Amniotic epithelial cell (primary cell): Measurements from ENCODE around the gene PRR5L.
"Not testable (repeated sequence)": the region's sequence is repeated elsewhere in the genome, so short reads cannot be mapped to it uniquely, and the experiment has no call there.

Experiments
- DNase-seq: peaks from one replicate; pipeline ENCODE4 v3.0.0-alpha.2; 2010; ENCODE audit warnings: low read depth

Gene PRR5L

GRCh38 chr11:36280531-36280930 is 15.6 kb upstream of the PRR5L start:
- no peak for DNase-seq

DNA sequence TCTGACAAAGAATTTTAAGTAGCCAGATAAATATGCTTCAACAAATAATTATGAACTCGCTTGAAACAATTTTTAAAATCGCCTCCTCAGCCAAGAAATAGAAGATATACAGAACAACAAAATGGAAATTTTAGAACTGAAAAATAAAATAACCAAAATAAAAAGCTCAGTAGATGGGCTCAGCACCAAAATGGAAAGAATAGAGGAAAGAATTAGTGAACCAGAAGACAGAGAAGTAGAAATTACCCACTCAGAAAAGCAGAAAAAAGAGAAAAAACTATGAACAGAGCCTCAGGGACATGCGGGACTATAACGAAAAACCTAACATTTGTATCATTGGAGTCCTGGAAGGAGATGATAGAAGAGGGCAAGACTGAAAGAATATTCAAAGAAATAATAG is 14.2 kb upstream of the PRR5L start:
- no peak for DNase-seq

DNA sequence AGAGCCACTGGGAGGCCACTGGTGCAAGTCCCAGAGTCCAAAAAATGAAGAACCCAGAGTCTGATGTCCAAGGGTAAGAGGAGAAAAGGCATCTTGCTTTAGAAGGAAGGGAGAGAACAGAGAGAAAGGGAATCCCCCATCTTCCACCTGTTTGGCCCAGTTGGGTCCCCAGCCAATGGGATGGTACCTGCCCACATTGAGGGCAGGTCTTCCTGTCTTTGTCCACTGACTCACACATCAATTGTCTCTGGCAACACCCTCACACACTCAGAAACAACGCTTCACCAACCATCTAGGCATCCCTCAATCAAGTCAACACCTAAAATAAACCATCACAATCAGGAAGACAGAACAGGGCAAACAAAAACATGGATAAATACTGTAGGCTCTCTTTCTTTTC is 13.2 kb upstream of the PRR5L start:
- DNase-seq: no peak

DNA sequence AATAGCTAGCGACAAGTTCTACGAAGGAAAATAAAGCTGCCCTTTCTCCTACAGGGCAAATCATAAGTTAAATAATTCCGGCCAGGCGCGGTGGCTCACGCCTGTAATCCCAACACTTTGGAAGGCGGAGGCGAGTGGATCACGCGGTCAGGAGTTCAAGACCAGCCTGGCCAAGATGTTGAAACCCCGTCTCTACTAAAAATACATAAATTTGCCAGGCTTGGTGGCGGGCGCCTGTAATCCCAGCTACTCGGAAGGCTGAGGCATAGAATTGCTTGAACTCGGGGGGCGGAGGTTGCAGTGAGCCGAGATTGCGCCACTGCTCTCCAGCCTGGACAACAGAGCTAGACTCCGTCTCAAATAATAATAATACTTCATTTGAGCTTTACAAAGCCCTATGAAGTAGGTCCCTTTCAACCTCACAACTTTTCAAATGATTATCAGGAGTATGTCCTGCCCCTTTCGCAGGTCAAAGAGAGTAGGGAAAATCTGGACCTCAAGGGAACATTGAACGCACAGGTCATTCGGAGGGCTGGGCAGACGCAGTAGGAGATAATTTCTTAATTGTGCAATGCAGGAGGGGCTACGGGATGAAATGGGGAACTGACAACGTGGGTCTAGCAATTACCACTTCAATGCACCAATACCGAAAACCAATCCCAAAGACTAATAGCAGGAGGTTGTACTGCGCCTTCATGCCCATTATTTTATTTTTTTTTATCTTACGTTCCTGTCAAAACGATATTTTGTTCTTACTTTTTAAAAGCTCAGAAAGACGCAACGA is 7.5 kb upstream of the PRR5L start:
- peak; percentile 26 for DNase-seq

GRCh38 chr11:36289226-36289852 is 6.7 kb upstream of the PRR5L start, which contains the start of gene COMMD9:
TSS of gene COMMD9 (minus strand) at chr11:36289424. CDS start at chr11:36289412, 12 bp downstream.
- DNase-seq: peak; percentile 93

- DNase-seq: peak; percentile 52
Observed at GRCh38 chr11:36292311-36292722, 3.8 kb upstream of the PRR5L start.

DNA sequence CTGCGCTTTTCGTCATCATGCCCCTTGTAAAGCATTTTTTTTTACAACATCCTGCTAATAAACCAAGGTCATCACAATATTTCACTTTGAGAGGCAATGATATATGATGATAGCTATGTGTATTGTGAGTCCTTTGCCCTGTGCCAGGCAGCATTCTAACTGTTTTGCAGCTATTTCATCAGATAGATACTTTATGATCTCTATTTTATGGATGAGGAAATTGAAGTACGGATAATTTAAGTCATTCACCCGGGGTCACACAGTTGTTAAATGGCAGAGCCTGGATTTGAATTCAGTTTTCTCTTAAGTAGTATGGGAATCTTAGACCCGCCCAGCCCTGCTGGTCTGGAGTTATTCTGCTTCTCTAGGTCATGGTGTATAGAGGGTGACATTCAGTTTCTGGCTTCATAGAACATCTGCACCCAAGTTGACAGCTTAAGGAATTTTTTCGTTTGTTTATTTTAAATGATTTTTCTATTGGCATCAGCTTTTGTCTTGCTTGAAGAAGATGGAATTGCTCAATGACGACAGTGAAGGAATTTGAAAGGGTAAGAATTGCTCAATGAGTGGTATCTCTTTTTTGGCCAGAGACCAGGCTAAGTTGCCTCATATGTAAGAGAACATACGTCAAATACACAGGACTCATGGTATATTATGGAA is 926 bp downstream of the PRR5L start:
- DNase-seq: peak; percentile 93

DNA sequence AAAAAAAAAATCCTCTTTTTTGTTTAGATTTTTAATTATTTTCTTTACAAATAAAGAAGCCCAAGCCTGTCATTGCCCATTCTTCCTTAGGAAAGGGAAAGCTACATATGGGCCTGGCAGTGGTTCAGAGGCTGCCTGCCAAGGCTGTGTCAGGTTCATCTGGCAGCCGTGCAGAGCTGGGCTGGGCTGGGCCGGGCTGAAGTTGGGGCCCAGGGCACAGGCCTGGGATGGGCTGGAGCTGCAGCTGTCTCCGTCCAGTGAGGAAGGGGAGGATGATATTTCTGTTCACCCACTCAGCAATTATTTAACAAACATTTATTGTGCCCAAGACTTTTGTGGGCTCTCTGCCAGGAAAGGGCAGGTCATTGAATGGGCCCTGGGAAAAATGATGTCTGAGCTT is 4.6 kb downstream of the PRR5L start:
- DNase-seq: no peak

DNA sequence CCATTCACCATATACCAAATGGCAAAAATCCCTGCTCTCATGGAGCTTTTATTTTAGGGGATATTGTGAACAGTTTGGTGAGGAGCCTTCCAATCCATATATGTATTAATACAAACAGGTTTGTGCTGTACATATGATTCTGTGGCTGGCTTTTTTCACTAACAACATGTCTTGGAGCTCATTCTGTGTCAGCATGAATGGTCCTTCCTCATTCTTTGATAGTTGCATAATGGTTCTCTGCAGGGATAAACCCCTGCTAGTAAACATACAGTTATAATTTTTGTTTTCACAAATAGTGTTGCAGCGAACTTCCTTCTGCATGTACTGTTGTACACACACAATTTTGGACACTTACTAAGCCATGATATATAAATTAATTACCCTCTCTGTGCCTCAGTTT is 8.3 kb downstream of the PRR5L start:
- peak; percentile 52 for DNase-seq

- DNase-seq: no peak
Observed at GRCh38 chr11:36305047-36305446, 9.0 kb downstream of the PRR5L start.

GRCh38 chr11:36306888-36307287 is 10.8 kb downstream of the PRR5L start:
- DNase-seq: peak; percentile 37

DNA sequence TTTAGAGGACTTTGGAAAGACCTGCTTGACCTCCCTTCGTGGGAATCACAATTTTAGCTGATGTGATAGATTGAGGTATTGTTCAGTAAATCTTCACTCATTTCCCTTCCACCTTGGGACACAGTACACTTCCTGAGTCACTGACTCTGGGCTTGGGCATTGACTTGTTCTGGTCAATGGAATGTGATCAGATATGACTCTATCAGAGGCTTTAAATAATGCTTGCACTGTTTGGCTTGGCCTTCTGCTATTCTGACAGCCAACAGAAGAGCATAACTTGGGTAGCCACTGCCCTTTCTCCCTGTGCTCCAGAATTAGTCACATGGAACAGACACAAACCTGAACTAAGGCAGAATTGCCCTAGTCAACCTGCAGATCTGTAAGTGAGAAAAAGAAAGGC is 12.5 kb downstream of the PRR5L start:
- DNase-seq: no peak

- DNase-seq: no peak
Observed at GRCh38 chr11:36309779-36310178, 13.7 kb downstream of the PRR5L start.

DNA sequence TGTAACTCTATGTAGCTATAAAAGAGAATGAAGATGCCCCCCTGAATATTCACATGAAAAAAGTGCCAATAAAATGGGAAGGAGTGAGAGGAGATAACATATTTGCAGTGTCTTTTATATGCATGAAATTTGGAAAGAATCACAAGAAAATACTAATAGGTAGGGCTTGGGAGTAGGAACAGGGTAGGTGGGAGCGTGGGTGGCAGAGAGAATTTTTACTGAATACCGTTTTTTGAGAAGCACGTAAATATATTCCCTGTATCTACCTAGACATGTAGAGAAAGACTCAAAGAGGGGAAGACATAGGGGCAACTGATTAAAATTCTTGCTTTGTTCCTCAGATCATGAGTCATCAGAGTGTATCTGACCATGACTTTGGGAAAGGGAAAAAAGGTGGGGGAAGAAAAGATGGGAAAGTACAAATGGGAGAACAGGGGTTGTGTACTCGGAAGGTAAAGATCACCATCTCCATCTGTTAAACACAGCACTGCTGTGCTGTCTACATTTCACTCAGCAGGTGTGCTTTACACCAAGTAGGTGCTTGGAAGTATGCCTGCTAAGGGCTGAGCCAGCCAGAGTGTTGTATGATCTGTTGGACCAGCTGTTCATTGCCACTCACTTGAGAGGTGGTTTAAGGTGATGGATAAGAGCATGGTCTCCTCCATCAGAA is 16.0 kb downstream of the PRR5L start:
- DNase-seq: no peak

- DNase-seq: peak; percentile 89
Observed at GRCh38 chr11:36312611-36313472, 16.8 kb downstream of the PRR5L start.

DNA sequence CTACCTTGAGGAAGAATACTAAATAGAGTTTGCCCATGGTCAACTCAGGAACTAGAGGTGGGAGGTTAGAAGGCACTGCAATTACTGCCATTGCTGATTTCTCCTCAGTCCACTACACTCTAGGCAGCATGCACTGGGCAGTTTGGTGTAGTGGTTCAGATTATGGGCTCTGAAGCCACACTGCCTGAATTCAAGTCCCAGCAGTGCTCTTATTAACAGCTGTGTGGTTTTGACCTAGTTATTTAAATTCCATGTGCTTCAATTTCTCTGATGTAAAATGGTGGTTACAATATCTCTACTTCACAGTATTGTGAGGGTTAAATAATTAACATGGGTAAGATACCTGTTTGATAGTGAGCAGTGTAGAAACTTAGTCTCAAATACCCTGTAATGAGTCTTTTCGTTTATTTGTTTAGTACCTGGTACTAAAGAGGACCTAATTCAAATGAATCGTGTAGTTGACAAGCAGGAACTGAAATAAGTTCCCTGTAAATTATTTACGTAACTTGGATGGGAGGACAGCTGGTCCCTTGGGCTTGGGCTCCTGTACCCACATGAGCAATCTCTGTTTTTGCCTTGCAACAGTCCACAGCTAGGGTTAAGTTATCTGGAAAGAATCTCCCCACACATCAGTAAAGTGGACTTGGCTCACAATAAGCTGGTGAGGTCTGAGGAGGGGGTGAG is 17.8 kb downstream of the PRR5L start:
- DNase-seq: no peak

DNA sequence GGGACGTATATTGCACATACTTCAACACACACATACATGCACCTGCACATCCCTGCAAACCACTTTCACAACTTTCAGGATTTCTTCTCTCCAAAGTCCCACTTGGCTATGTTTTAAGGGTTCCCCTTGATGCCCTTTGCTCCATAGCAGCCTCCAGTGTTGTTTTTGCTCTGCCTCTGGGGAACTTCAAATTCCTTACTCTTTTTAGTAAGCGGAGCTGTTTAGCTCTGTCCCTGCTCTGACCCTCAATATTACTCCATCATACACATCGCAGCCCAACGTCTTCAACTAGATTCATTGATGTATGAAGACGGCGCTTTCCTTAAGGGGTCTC is 18.3 kb downstream of the PRR5L start:
- no peak for DNase-seq

- no peak for DNase-seq
Observed at GRCh38 chr11:36316049-36316448, 20.0 kb downstream of the PRR5L start.

DNA sequence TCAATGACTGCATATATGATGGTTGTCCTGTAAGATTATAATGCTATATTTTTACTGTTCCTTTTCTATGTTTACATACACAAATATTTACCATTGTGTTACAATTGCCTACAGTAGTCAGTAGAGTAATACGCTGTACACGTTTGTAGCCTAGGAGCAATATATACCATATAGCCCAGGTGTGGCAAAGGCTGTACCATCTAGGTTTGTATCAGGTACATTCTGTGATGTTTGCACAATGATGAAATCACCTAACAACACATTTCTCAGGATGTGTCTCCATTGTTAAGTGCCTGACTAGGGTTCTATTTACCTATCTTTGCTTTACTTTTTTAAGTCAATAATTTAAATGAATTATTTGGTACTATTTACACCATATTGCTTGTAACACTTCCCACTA is 21.9 kb downstream of the PRR5L start:
- no peak for DNase-seq

GRCh38 chr11:36324956-36325355 is 28.9 kb downstream of the PRR5L start:
- DNase-seq: not testable (repeated sequence)

DNA sequence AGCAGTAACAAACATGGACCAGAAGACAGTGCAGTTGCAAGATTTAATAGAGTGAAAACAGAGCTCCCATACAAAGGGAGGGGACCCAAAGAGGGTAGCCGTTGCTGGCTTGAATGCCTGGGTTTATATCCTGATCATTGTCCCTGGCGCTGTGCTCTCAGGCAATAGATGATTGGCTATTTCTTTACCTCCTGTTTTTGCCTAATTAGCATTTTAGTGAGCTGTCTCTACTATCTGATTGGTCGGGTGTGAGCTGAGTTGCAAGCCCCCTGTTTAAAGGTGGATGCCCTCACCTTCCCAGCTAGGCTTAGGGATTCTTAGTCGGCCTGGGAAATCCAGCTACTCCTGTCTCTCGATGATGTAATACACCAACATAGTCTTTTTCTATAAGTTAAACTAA is 29.3 kb downstream of the PRR5L start:
- DNase-seq: not testable (repeated sequence)
